ENCODE data around the gene BLVRB.

Gene BLVRB

GRCh38 chr19:40411125-40411842, 54.3 kb downstream of the BLVRB start:
- no peak for TF ChIP-seq CEBPB (IDR thresholded peaks at IDR 0.05)
- TF ChIP-seq TAF1 (IDR thresholded peaks at IDR 0.05; ENCODE audit: low read depth), result no peak
- TF ChIP-seq REST (IDR thresholded peaks at IDR 0.05; ENCODE audit: low read depth), result no peak
- TF ChIP-seq YY1 (IDR thresholded peaks at IDR 0.05; ENCODE audit: low read depth), result no peak
- no peak for TF ChIP-seq CREB1 (IDR thresholded peaks at IDR 0.05; ENCODE audit: low read depth)
- TF ChIP-seq EGR1 (IDR thresholded peaks at IDR 0.05), result no peak
- TF ChIP-seq ZBTB7A (IDR thresholded peaks at IDR 0.05; ENCODE audit: low read depth), result no peak
- no peak for TF ChIP-seq MAX (IDR thresholded peaks at IDR 0.05)
- TF ChIP-seq TCF12 (IDR thresholded peaks at IDR 0.05; ENCODE audit: low read depth), result no peak
- TF ChIP-seq USF1 (IDR thresholded peaks at IDR 0.05), result no peak
- no peak for TF ChIP-seq EP300 (IDR thresholded peaks at IDR 0.05; ENCODE audit: borderline replicate concordance)
- TF ChIP-seq RAD21 (IDR thresholded peaks at IDR 0.05; ENCODE audit: low read depth), result no peak

GRCh38 chr19:40410030-40410389, 55.5 kb downstream of the BLVRB start:
- TF ChIP-seq NFIC (IDR thresholded peaks at IDR 0.05) (no peak), CREB1 (IDR thresholded peaks at IDR 0.05; ENCODE audit: low read depth) (no peak), MAX (IDR thresholded peaks at IDR 0.05) (no peak), EGR1 (IDR thresholded peaks at IDR 0.05) (no peak), YY1 (IDR thresholded peaks at IDR 0.05; ENCODE audit: low read depth) (no peak), FOXM1 (IDR thresholded peaks at IDR 0.05; ENCODE audit: borderline replicate concordance, low read depth) (no peak), ZBTB7A (IDR thresholded peaks at IDR 0.05; ENCODE audit: low read depth) (no peak), USF1 (IDR thresholded peaks at IDR 0.05) (no peak), TAF1 (IDR thresholded peaks at IDR 0.05; ENCODE audit: low read depth) (no peak), CEBPB (IDR thresholded peaks at IDR 0.05) (no peak), TEAD4 (IDR thresholded peaks at IDR 0.05) (no peak), EP300 (IDR thresholded peaks at IDR 0.05; ENCODE audit: borderline replicate concordance) (no peak), RAD21 (IDR thresholded peaks at IDR 0.05; ENCODE audit: low read depth) (no peak), REST (IDR thresholded peaks at IDR 0.05; ENCODE audit: low read depth) (no peak), TCF12 (IDR thresholded peaks at IDR 0.05; ENCODE audit: low read depth) (no peak)

- no peak for TF ChIP-seq FOXM1 (IDR thresholded peaks at IDR 0.05; ENCODE audit: borderline replicate concordance, low read depth)
- TF ChIP-seq TEAD4 (IDR thresholded peaks at IDR 0.05), result no peak
- no peak for TF ChIP-seq EP300 (IDR thresholded peaks at IDR 0.05; ENCODE audit: borderline replicate concordance)
- no peak for TF ChIP-seq TCF12 (IDR thresholded peaks at IDR 0.05; ENCODE audit: low read depth)
- no peak for TF ChIP-seq EGR1 (IDR thresholded peaks at IDR 0.05)
- TF ChIP-seq YY1 (IDR thresholded peaks at IDR 0.05; ENCODE audit: low read depth), result no peak
Measured at GRCh38 chr19:40407714-40408597, 57.6 kb downstream of the BLVRB start.

GRCh38 chr19:40403262-40403984, 62.1 kb downstream of the BLVRB start:
- TF ChIP-seq EGR1 (IDR thresholded peaks at IDR 0.05), result no peak
- TF ChIP-seq YY1 (IDR thresholded peaks at IDR 0.05; ENCODE audit: low read depth), result peak; percentile 57; the same call in 1 of the 2 replicates
- no peak for TF ChIP-seq USF1 (IDR thresholded peaks at IDR 0.05)
- no peak for TF ChIP-seq RAD21 (IDR thresholded peaks at IDR 0.05; ENCODE audit: low read depth)
- TF ChIP-seq FOXM1 (IDR thresholded peaks at IDR 0.05; ENCODE audit: borderline replicate concordance, low read depth), result no peak
- TF ChIP-seq CREB1 (IDR thresholded peaks at IDR 0.05; ENCODE audit: low read depth), result no peak
- TF ChIP-seq CEBPB (IDR thresholded peaks at IDR 0.05), result no peak
- TF ChIP-seq NFIC (IDR thresholded peaks at IDR 0.05), result no peak
- TF ChIP-seq TCF12 (IDR thresholded peaks at IDR 0.05; ENCODE audit: low read depth), result no peak
- TF ChIP-seq REST (IDR thresholded peaks at IDR 0.05; ENCODE audit: low read depth), result no peak
- TF ChIP-seq TAF1 (IDR thresholded peaks at IDR 0.05; ENCODE audit: low read depth), result no peak
- peak; percentile 29 for TF ChIP-seq MAX (IDR thresholded peaks at IDR 0.05)
- TF ChIP-seq TEAD4 (IDR thresholded peaks at IDR 0.05), result no peak
- TF ChIP-seq EP300 (IDR thresholded peaks at IDR 0.05; ENCODE audit: borderline replicate concordance), result no peak
- 0 out of 2 replicates have a peak, but pooled peaks have one; percentile 66 for TF ChIP-seq ZBTB7A (IDR thresholded peaks at IDR 0.05; ENCODE audit: low read depth)

Measured in Ishikawa (cell line).